HG03354 (cell line): ENCODE results near the gene SLC38A4.

Source experiments
- ATAC-seq: cut with Tn5 transposase; IDR thresholded peaks from one replicate; pipeline ENCODE4 v1.9.1; 2021; ENCODE audit warnings: mild to moderate bottlenecking; ENCODE audit not compliant: unreplicated experiment, poor library complexity, severe bottlenecking

SLC38A4 gene

GRCh38 chr12:46824709-46825108 is 1.1 kb downstream of the SLC38A4 start:
- ATAC-seq = no peak

GRCh38 chr12:46818642-46819041 is 7.2 kb downstream of the SLC38A4 start:
- ATAC-seq = no peak

GRCh38 chr12:46815809-46816208 is 10.0 kb downstream of the SLC38A4 start:
- no peak for ATAC-seq

GRCh38 chr12:46814143-46814542 is 11.7 kb downstream of the SLC38A4 start:
- no peak for ATAC-seq

GRCh38 chr12:46811185-46811584 is 14.6 kb downstream of the SLC38A4 start:
- no peak for ATAC-seq

GRCh38 chr12:46808955-46809697 is 16.7 kb downstream of the SLC38A4 start:
- ATAC-seq = no peak

GRCh38 chr12:46808317-46808716 is 17.5 kb downstream of the SLC38A4 start:
- no peak for ATAC-seq

- ATAC-seq = no peak
These were observed 21.7 kb downstream of the SLC38A4 start for GRCh38 chr12:46804054-46804453.

GRCh38 chr12:46803517-46803916 is 22.3 kb downstream of the SLC38A4 start:
- ATAC-seq = no peak

GRCh38 chr12:46801293-46801692 is 24.5 kb downstream of the SLC38A4 start:
- ATAC-seq = no peak

GRCh38 chr12:46800160-46800559 is 25.6 kb downstream of the SLC38A4 start:
- no peak for ATAC-seq

- ATAC-seq = no peak
These were observed 27.1 kb downstream of the SLC38A4 start for GRCh38 chr12:46798648-46799047.

- no peak for ATAC-seq
These were observed 27.7 kb downstream of the SLC38A4 start for GRCh38 chr12:46798056-46798455.

- ATAC-seq = no peak
These were observed 29.8 kb downstream of the SLC38A4 start for GRCh38 chr12:46795988-46796387.

GRCh38 chr12:46794593-46795190 is 31.1 kb downstream of the SLC38A4 start:
- no peak for ATAC-seq

GRCh38 chr12:46792925-46793324 is 32.9 kb downstream of the SLC38A4 start:
- no peak for ATAC-seq

GRCh38 chr12:46790066-46790465 is 35.7 kb downstream of the SLC38A4 start:
- no peak for ATAC-seq

GRCh38 chr12:46788072-46788887 is 37.5 kb downstream of the SLC38A4 start:
- no peak for ATAC-seq

- ATAC-seq = no peak
These were observed 38.2 kb downstream of the SLC38A4 start for GRCh38 chr12:46787496-46788055.

- no peak for ATAC-seq
These were observed 39.0 kb downstream of the SLC38A4 start for GRCh38 chr12:46786774-46787173.
